Measurements from ENCODE around the gene PMFBP1.

The PMFBP1 gene

GRCh38 chr16:72131036-72131435 lies 40.9 kb downstream of the PMFBP1 start:
- DNase-seq (ENCODE audit: low spot score), result peak; percentile 36

DNA sequence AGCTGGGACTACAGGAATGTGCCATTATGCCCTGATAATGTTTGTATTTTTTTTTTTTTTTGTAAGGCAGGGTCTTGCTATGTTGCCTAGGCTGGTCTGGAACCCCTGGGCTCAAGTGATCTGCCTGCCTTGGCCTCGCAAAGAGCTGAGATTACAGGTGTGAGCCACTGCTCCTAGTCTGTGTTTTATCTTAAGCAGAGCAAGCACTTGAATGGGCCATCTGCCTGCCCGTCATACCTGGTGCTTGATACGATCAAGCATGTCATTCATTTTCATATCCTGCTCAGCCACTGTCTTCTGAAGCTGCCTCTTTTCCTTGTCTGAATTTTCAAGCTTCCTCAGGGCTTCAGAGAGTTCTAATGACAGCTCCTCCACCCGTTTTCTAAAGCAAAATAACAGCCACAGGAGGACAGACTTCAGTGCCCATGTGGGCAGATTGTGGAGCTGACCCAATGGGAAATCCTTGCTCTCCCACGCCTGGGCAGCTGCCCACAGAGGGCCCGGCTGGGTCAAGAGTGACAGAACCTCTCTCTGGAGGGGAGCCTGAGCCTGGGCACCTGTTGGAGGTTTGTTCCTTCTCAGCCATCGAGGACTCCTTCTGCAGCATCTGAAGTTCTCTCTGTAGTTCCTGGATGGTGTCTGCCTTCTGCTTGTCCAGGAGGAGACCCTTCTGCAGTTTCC lies 41.8 kb downstream of the PMFBP1 start:
- no peak for DNase-seq (ENCODE audit: low spot score)

DNA sequence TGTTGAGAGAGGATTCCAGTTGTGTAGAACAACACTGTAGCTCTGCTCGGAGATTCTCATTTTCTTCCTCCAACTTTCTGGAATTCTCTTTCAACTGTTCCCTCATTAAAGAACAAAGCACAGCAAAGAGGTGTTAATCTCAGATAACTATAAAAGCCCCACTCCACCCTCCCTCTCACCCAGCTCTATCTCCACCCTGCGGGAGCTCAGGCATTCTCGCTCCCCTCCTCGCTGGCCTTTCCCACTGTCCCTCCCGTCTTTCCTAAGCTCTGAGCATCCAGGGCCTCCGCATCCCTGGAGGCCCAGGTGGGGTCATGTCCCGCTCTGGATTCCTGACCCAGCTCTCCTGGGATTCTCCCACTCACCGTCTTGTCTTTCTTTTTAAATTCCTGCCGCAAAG lies 43.3 kb downstream of the PMFBP1 start:
- no peak for DNase-seq (ENCODE audit: low spot score)

GRCh38 chr16:72126429-72126765 lies 45.6 kb downstream of the PMFBP1 start:
- no peak for DNase-seq (ENCODE audit: low spot score)

DNA sequence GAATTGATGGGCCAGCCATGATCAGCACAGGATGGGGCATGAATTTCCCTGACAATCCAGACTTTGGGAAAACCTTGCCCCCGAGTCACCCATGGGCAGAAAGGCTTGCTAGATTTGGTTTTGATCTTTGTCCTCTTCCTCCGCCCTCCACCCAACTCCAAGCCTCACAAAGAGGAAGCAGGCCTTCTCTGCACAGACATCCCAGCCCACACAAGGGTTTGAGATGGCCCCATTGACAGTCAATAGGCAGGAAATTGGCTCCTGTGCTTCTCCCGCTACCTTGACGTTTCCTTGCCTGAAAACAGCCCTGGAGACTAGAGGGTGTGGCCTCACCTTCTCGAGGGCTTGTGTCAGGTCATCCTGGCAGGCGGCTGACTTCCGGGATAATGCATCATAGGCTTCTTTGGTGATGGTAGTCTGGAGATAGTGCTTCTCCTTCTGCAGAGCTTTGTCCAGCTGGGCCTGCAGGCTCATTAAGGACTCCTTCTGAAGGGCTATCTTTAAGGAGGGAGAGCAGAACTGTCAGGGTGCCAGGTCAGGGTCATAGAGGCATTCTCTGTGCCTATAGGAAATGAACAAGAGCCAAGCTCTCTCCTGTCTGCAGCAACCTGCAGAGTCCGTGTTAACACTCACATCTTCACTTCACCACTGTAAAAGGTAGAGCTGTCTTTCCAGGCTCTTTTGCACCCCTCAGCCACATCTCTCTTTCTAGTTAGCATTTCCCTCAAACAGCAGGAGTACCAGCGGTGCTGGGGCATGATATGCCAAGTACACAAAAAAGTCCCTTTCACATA lies 46.1 kb downstream of the PMFBP1 start:
- DNase-seq (ENCODE audit: low spot score), result no peak

DNA sequence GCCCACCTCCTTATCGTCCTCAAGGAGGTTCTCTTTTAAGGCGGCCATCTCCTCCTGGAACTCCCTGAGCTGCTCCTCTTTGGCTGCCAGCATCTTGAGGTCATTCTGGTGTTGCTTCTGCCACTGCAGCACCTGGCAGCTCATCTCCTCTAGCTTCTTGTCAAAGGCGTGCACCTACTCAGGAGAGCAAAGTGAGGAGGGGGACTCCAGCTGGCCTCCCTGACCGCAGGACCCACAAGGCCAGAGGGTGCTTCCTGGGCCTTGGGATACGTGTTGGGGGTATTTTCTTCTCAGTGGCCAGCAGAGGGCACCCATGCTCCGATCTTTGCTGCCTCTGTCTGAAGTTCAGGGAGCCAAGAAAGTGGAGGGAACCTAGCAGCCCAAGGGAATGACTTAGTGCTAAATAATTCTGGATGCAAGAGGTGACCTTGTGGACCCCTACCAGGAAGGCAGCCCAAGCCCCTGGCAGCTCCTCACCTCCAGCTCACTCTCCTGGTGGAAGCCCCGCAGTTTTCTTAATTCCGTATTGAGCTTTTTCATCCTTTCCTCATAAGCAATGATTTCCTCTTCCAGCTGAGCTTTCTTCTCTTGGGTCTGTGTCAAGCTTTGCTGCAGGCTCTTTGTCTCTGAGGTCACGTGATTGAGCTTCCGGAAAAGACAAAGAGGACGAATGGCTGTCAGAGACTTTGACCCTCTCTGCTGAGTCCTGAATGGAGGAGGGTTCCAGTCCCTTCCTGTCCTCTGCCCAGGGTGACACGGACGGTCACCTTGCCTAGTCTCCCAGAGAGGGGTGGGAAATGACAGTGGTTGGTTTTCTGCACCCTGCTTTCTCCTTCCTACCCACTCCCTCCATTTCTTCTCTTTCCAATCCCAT lies 47.0 kb downstream of the PMFBP1 start:
- peak; percentile 59 for DNase-seq (ENCODE audit: low spot score)

DNA sequence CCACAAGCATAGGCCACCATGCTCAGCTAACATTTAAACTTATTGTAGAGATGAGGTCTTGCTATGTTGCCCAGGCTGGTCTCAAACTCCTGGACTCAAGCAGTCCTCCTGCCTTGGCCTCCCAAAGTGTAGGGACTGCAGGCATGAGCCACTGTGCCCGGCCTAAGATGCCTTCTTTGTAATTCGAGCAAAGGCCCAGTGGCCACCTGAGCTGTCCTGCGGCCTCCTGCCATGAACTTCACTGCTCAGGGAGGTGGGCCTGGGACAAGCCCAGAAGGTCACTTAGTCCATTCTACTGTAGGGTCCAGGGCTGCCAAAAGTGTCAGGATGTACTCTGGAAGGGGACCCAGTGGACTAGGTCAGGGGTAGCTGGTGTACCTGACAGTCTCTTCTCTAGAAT lies 47.8 kb downstream of the PMFBP1 start:
- no peak for DNase-seq (ENCODE audit: low spot score)

- DNase-seq (ENCODE audit: low spot score), result no peak
Measured at GRCh38 chr16:72123426-72123825, 48.5 kb downstream of the PMFBP1 start.

GRCh38 chr16:72122916-72123315 lies 49.0 kb downstream of the PMFBP1 start:
- DNase-seq (ENCODE audit: low spot score), result no peak

DNA sequence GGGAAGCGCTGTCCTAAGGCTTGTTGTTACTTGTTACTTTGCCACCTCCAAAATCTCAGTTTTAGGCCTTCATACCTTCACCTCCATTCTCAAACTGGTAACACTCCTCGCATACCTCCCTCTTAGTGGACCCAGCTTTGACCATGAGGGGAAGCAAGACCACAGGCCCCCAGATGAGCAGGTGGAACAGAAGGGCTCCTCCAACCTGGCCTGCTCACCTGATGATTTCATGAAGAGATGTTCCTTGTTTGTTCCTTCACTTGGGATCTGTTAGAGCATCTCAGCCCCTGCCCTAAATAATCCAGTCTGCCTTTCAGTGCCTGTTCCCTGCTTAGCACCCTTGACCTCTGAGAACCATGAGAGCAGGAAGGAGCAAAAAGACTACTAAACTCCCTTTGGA lies 49.6 kb downstream of the PMFBP1 start:
- DNase-seq (ENCODE audit: low spot score), result no peak

GRCh38 chr16:72120026-72120425 lies 51.9 kb downstream of the PMFBP1 start:
- DNase-seq (ENCODE audit: low spot score), result no peak

GRCh38 chr16:72113616-72113945 lies 58.4 kb downstream of the PMFBP1 start:
- no peak for DNase-seq (ENCODE audit: low spot score)

DNA sequence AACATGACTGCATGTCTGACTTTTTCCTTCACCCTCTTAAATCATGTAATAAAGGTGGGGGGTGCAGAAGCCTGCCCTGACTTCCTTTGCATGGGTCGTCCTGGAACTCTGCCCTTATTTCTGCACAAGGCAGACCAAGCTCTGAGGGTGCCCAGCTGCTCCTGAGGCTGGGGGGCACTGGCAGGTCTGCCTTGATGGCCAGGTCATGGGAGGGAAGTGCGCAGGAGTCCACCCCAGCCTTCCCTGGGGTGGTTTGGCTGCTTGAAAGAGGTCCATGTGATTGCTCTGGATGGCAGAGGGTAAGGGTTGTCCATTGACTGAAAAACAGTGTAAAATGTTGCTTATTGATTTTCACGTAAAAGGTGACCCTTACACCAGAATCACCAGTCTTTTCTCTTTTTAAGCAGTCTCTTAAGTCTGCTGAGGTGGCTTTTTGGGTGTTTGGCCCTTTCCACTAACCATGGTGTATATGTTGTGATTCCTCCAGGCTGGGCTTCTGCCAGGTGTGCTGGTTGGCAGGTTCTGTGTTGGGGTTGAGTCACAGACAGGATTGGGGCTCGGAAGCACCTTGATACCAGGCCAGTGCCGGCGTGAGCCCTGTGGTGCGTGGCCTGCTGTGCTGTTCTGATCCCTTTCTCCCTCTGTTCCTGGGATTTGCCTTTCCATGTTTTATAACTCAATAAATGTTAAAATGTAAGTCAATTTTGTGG lies 58.9 kb downstream of the PMFBP1 start:
- no peak for DNase-seq (ENCODE audit: low spot score)

- no peak for DNase-seq (ENCODE audit: low spot score)
Measured at GRCh38 chr16:72112452-72112792, 59.5 kb downstream of the PMFBP1 start.

GRCh38 chr16:72111657-72112451 lies 60.1 kb downstream of the PMFBP1 start:
- DNase-seq (ENCODE audit: low spot score), result no peak

DNA sequence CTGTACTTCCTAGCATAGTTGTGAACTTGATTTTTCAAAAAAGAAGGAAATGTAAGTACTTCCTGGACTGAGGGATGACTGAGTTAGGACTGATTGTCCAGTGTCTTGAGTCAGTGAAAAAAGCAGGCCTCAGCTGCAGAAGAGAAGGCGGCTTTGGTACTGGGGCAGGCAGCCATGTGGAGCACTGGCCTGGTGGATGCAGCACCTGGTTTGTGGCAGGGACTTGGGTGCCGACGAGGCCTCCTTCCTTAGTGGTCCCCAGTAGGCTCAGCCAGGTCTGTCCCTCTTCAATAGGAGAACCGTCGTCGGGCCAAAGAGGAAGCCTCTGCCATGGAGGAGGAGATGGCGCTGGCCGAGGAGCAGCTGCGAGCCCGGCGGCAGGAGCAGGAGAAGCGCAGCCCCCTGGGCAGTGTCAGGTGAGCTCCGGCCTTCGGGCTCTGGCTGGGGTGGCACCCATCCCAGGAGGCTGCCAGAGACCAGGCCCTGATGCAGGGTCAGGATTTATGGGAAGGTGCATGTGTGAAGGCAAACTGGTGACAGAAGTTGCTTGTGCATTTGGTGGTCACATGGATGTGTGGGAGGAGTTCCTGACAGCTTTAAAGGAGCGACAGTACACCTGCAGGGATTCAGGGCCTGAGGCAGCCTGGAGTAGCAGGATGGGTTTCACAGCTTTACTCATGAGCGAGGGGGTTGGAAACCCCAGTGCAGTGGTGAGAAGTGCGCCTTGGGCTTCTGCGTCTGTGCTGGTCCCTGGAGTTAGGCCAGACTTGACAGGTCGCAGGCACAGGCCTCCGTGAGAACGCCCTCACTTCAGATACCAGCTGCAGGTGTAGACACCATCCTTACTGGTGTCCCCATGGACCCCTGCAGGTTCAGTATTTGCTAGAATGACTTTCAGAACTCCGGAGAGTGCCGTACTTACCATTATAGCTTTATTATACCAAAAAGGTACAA lies 61.0 kb downstream of the PMFBP1 start:
- DNase-seq (ENCODE audit: low spot score), result no peak

GRCh38 chr16:72109966-72110530 lies 61.9 kb downstream of the PMFBP1 start:
- no peak for DNase-seq (ENCODE audit: low spot score)

DNA sequence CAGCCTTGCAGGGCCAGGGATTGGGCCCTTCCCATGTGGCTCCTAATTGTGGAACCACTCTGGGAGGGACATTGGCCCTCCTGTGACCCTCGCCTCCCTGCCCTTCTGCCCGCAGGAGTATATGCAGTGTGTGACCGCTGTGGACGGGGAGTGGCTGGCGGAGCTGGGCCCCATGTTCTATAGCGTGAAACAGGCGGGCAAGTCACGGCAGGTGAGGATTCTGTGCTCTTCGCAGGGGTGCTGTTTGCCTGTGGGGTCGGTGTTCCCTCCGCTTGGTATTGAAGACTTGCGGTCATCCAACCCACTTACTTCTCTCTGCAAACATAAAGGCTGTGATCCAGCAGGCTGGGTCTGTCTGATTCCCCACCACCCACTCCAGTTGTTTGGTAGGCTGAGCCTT lies 62.7 kb downstream of the PMFBP1 start:
- DNase-seq (ENCODE audit: low spot score), result no peak

- no peak for DNase-seq (ENCODE audit: low spot score)
Measured at GRCh38 chr16:72108353-72109102, 63.4 kb downstream of the PMFBP1 start.
